Measurements from ENCODE around the gene C13orf46. TPM values are rescaled to one million over a fixed set of nuclear protein-coding genes. Genes with fewer than 3 reads are reported as not detected.

Gene C13orf46
- total and polyA plus RNA-seq, 2 of the 8 experiments (the other 6 are each of a cell fraction or from before 2014, with no cell fraction given): 0.23 to 0.28 TPM

DNA sequence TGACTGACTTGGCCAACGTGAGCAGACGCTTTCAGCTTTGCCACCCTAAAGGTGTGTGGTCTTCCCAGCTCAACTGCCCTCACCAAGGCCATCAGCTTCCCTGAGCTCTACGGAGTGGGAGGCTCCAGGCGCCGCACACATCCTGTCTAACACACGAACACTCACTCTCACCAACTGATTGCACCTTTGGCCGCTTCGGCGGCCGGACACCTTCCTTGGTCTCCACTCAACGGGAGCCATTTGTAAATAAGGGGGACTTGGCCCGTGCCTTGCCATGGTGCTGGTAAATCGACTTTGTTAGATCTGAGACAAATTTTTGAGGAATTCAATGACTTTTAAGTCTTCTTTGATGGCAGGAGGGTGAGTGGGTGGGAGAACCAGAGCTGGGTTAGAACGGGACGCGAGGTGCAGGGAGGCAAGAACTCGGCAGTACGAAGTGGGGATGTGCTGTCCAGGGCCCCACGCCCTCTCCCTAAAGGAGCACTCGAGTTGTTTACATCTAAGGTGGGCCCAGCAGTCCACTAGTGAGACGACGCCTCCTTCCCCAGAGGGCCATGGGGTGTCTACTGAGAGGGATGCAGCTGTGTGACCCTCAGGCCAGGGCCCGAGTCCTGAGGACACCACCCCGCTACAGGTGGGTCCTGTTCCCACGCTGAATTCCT is 4.4 kb downstream of the C13orf46 start (continued):
- TF ChIP-seq CBX8 (IDR thresholded peaks at IDR 0.05; ENCODE audit: borderline replicate concordance, low read depth, low read length) (no peak), SP2 (IDR thresholded peaks at IDR 0.05; ENCODE audit: low read length) (no peak), EGR1 (IDR thresholded peaks at IDR 0.05; ENCODE audit: borderline replicate concordance, low read depth, low read length) (no peak), BCL11A (IDR thresholded peaks at IDR 0.05; ENCODE audit: low read depth in 2 of 2, low read length in 2 of 2) (no peak), KDM1A (IDR thresholded peaks at IDR 0.05; ENCODE audit: borderline replicate concordance, low read length) (no peak), ZNF274 (IDR thresholded peaks at IDR 0.05; ENCODE audit: borderline replicate concordance, extremely low read depth, low read length) (no peak), POU5F1 (IDR thresholded peaks at IDR 0.05; ENCODE audit: low read depth, low read length) (no peak)
- TF ChIP-seq, protein P1, sequence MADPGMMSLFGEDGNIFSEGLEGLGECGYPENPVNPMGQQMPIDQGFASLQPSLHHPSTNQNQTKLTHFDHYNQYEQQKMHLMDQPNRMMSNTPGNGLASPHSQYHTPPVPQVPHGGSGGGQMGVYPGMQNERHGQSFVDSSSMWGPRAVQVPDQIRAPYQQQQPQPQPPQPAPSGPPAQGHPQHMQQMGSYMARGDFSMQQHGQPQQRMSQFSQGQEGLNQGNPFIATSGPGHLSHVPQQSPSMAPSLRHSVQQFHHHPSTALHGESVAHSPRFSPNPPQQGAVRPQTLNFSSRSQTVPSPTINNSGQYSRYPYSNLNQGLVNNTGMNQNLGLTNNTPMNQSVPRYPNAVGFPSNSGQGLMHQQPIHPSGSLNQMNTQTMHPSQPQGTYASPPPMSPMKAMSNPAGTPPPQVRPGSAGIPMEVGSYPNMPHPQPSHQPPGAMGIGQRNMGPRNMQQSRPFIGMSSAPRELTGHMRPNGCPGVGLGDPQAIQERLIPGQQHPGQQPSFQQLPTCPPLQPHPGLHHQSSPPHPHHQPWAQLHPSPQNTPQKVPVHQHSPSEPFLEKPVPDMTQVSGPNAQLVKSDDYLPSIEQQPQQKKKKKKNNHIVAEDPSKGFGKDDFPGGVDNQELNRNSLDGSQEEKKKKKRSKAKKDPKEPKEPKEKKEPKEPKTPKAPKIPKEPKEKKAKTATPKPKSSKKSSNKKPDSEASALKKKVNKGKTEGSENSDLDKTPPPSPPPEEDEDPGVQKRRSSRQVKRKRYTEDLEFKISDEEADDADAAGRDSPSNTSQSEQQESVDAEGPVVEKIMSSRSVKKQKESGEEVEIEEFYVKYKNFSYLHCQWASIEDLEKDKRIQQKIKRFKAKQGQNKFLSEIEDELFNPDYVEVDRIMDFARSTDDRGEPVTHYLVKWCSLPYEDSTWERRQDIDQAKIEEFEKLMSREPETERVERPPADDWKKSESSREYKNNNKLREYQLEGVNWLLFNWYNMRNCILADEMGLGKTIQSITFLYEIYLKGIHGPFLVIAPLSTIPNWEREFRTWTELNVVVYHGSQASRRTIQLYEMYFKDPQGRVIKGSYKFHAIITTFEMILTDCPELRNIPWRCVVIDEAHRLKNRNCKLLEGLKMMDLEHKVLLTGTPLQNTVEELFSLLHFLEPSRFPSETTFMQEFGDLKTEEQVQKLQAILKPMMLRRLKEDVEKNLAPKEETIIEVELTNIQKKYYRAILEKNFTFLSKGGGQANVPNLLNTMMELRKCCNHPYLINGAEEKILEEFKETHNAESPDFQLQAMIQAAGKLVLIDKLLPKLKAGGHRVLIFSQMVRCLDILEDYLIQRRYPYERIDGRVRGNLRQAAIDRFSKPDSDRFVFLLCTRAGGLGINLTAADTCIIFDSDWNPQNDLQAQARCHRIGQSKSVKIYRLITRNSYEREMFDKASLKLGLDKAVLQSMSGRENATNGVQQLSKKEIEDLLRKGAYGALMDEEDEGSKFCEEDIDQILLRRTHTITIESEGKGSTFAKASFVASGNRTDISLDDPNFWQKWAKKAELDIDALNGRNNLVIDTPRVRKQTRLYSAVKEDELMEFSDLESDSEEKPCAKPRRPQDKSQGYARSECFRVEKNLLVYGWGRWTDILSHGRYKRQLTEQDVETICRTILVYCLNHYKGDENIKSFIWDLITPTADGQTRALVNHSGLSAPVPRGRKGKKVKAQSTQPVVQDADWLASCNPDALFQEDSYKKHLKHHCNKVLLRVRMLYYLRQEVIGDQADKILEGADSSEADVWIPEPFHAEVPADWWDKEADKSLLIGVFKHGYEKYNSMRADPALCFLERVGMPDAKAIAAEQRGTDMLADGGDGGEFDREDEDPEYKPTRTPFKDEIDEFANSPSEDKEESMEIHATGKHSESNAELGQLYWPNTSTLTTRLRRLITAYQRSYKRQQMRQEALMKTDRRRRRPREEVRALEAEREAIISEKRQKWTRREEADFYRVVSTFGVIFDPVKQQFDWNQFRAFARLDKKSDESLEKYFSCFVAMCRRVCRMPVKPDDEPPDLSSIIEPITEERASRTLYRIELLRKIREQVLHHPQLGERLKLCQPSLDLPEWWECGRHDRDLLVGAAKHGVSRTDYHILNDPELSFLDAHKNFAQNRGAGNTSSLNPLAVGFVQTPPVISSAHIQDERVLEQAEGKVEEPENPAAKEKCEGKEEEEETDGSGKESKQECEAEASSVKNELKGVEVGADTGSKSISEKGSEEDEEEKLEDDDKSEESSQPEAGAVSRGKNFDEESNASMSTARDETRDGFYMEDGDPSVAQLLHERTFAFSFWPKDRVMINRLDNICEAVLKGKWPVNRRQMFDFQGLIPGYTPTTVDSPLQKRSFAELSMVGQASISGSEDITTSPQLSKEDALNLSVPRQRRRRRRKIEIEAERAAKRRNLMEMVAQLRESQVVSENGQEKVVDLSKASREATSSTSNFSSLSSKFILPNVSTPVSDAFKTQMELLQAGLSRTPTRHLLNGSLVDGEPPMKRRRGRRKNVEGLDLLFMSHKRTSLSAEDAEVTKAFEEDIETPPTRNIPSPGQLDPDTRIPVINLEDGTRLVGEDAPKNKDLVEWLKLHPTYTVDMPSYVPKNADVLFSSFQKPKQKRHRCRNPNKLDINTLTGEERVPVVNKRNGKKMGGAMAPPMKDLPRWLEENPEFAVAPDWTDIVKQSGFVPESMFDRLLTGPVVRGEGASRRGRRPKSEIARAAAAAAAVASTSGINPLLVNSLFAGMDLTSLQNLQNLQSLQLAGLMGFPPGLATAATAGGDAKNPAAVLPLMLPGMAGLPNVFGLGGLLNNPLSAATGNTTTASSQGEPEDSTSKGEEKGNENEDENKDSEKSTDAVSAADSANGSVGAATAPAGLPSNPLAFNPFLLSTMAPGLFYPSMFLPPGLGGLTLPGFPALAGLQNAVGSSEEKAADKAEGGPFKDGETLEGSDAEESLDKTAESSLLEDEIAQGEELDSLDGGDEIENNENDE (IDR thresholded peaks at IDR 0.05; ENCODE audit: insufficient replicate concordance, low read length): no peak

Measured in H1 (cell line).